HL-60 (cell line): ENCODE results near the gene ARFIP2.

Source experiments
- DNase-seq, 2 experiments: peaks; one replicate each; pipeline ENCODE4 v3.0.0-alpha.2; 2010 to 2020; ENCODE audit warnings: low read depth in 1 of 2, low spot score in 1 of 2
- H3K27ac ChIP-seq: fragments of 250-450 bp; sonication (Bioruptor Pico); replicated peaks from 2 replicates; pipeline ENCODE4 v1.5.1; 2020; ENCODE audit warnings: mild to moderate bottlenecking, moderate library complexity
- H3K27me3 ChIP-seq: fragments of 250-450 bp; sonication (Bioruptor Pico); 2 replicates; pipeline ENCODE4 v1.5.1; 2021; ENCODE audit warnings: mild to moderate bottlenecking, moderate library complexity; ENCODE audit not compliant: insufficient read depth, poor library complexity, severe bottlenecking
- H3K4me3 ChIP-seq: replicated peaks from 2 replicates; pipeline ENCODE4 v1.5.1; 2011; ENCODE audit warnings: mild to moderate bottlenecking, control low read depth, low read length; ENCODE audit not compliant: insufficient read depth
- GABPA ChIP-seq: IDR thresholded peaks from 2 replicates; pipeline ENCODE4 v1.6.1; 2012; ENCODE audit warnings: low read depth
- POLR2AphosphoS5 ChIP-seq: IDR thresholded peaks from 2 replicates; pipeline ENCODE4 v1.6.1; 2012; ENCODE audit warnings: low read depth
- SPI1 ChIP-seq: IDR thresholded peaks from 2 replicates; pipeline ENCODE4 v1.6.1; 2012; ENCODE audit warnings: low read depth, mild to moderate bottlenecking, borderline replicate concordance
- TF ChIP-seq, protein P1 (sequence below): IDR thresholded peaks from 2 replicates; pipeline ENCODE4 v1.6.1; 2012; ENCODE audit warnings: low read depth; ENCODE audit not compliant: insufficient replicate concordance
- TF ChIP-seq, protein P2 (sequence below): IDR thresholded peaks from one replicate; pipeline ENCODE4 v1.5.1; 2011; ENCODE audit warnings: low read length, control low read depth, inconsistent platforms; ENCODE audit not compliant: insufficient read depth

ARFIP2 gene

DNA sequence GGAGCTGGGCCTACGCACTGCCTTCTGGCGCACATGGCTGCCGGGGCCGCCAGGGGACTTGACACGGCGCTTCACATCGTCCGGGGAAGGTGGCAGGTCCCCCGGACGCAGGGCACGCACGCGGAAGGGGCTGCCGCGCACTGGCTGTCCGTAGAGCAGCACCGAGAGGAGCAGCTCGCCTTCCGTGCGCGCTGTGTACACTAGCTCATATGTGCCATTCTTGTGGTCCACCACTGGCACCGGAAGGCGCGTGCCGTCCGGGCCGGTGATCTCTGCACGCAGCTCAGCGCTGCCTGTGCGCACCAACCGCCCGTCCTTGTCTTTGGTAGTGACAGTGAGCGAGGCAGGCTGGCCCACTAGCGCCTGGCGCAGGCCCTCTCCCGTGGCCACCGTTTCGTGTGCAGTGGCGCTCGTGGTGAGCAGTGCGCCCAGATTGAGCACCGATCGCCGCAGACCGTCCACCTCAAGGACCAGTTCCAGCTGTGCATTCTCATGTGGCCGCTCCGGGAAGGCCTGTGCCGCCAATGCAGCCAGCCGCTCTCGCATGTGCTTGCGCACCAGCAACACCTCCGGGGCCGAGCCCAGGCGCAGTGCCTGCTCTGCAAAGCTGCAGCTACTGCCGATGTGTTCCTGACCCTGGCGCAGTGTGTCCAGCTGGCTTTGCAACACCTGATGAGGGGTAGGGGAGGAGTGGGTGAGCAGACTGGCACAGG is 24.6 kb downstream of the ARFIP2 start:
- no peak for DNase-seq
- no peak overlapping the region for H3K27ac ChIP-seq
- H3K27me3 ChIP-seq: no peaks in the 10 kb centered on the region
- H3K4me3 ChIP-seq: no peak overlapping the region
- TF ChIP-seq, protein P1, sequence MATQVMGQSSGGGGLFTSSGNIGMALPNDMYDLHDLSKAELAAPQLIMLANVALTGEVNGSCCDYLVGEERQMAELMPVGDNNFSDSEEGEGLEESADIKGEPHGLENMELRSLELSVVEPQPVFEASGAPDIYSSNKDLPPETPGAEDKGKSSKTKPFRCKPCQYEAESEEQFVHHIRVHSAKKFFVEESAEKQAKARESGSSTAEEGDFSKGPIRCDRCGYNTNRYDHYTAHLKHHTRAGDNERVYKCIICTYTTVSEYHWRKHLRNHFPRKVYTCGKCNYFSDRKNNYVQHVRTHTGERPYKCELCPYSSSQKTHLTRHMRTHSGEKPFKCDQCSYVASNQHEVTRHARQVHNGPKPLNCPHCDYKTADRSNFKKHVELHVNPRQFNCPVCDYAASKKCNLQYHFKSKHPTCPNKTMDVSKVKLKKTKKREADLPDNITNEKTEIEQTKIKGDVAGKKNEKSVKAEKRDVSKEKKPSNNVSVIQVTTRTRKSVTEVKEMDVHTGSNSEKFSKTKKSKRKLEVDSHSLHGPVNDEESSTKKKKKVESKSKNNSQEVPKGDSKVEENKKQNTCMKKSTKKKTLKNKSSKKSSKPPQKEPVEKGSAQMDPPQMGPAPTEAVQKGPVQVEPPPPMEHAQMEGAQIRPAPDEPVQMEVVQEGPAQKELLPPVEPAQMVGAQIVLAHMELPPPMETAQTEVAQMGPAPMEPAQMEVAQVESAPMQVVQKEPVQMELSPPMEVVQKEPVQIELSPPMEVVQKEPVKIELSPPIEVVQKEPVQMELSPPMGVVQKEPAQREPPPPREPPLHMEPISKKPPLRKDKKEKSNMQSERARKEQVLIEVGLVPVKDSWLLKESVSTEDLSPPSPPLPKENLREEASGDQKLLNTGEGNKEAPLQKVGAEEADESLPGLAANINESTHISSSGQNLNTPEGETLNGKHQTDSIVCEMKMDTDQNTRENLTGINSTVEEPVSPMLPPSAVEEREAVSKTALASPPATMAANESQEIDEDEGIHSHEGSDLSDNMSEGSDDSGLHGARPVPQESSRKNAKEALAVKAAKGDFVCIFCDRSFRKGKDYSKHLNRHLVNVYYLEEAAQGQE: no peak
- TF ChIP-seq POLR2AphosphoS5 (no peak), GABPA (no peak), SPI1 (no peak)
- TF ChIP-seq, protein P2, sequence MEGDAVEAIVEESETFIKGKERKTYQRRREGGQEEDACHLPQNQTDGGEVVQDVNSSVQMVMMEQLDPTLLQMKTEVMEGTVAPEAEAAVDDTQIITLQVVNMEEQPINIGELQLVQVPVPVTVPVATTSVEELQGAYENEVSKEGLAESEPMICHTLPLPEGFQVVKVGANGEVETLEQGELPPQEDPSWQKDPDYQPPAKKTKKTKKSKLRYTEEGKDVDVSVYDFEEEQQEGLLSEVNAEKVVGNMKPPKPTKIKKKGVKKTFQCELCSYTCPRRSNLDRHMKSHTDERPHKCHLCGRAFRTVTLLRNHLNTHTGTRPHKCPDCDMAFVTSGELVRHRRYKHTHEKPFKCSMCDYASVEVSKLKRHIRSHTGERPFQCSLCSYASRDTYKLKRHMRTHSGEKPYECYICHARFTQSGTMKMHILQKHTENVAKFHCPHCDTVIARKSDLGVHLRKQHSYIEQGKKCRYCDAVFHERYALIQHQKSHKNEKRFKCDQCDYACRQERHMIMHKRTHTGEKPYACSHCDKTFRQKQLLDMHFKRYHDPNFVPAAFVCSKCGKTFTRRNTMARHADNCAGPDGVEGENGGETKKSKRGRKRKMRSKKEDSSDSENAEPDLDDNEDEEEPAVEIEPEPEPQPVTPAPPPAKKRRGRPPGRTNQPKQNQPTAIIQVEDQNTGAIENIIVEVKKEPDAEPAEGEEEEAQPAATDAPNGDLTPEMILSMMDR: no peak

DNA sequence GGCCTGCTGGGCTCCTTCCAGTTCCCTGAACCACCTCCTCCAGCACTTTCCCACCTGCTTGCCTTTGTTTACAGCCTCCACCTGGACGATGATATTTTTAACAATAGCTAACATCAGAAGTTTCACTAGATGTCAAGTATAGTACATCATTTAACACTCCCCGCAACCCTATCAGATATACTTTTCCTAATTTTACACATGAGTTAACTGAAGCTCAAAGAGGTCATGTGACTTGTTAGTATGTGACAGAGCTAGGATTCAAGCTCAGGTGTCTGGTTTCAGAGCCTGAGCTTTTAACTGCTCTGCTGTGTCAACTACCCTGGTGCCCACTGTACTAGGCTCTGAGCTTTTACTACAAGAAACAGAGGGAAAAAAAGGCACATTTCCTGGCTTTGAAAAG is 26.1 kb downstream of the ARFIP2 start:
- H3K27me3 ChIP-seq: no peaks in the 10 kb centered on the region
- DNase-seq: no peak
- H3K27ac ChIP-seq: no peak overlapping the region
- H3K4me3 ChIP-seq: no peak overlapping the region
- TF ChIP-seq, protein P2: no peak
- no peak for TF ChIP-seq POLR2AphosphoS5
- no peak for TF ChIP-seq GABPA
- TF ChIP-seq SPI1: no peak
- TF ChIP-seq, protein P1: no peak

DNA sequence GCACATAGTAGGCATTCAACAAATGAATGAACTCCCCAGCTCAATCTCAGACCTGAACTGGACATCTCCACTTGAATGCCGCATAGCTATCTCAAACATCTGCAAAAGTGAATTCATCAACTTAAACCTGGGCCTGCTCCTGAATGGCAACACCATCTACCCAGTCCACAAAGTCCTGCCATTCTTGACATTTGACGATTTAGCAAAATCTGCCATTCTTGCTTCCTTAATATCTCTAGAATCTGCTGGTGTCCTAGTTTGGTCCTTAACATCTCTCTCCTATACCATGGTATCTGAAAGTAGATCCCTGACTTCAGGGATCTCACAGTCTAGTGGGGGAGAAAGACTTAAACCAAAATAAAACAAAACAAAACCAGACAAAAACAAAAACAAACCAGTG is 28.0 kb downstream of the ARFIP2 start:
- H3K27ac ChIP-seq: no peak overlapping the region
- no peak overlapping the region for H3K4me3 ChIP-seq
- H3K27me3 ChIP-seq: no peaks in the 10 kb centered on the region
- no peak for DNase-seq
- TF ChIP-seq POLR2AphosphoS5 (no peak), GABPA (no peak)

DNA sequence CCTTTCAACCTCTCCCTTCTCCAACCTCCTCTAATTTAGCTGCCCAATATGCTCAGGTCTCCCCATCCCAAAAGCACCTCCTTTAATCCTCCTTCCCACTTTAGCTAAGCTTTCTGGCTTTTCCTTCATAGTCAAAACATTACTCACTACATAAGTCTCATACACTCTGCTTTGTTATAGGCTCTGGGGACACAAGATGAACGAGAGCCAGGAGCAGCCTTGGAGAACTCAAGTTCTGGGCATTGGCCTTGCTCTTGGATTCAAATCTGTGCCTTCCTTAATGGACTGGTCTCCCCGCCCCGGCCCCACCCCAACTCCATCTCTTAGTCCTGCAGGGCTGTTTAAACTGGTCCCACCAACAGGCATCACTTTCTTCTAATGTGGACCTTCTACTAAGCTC is 28.9 kb downstream of the ARFIP2 start:
- TF ChIP-seq GABPA (no peak), POLR2AphosphoS5 (no peak), SPI1 (no peak)
- TF ChIP-seq, protein P1: no peak
- TF ChIP-seq, protein P2: no peak
- Histone ChIP-seq H3K4me3 (no peak overlapping the region), H3K27me3 (no peaks in the 10 kb centered on the region), H3K27ac (no peak overlapping the region)
- no peak for DNase-seq
